ENCODE data around the gene ACTL8. TPM values are rescaled to one million over a fixed set of nuclear protein-coding genes. Genes with fewer than 3 reads are reported as not detected.
A peak's percentile ranks its signal among the peaks of the same experiment; 100 is the strongest.

The ACTL8 gene
- polyA plus RNA-seq, 1 donor (not counting 4 experiments of a cell fraction or from before 2014, with no cell fraction given) = not detected

- H2AFZ ChIP-seq (ENCODE audit: control insufficient read depth, low read length) = no peak overlapping the region
- dilution Hi-C loops (cut with MboI; ENCODE audit: extremely low pct_ligation_motif_present, low sequenced_read_pairs) = no loop called here
- no peak overlapping the region for H3K27ac ChIP-seq (ENCODE audit: control insufficient read depth, insufficient read depth, low read length)
- no peak overlapping the region for H3K4me2 ChIP-seq (ENCODE audit: control insufficient read depth, extremely low read depth, insufficient read depth, low read depth, low read length)
- no peak for DNase-seq (ENCODE audit: low read depth, low spot score)
- no peaks in the 10 kb centered on the region for H3K4me1 ChIP-seq (ENCODE audit: control insufficient read depth, extremely low read depth, insufficient read depth, low read length)
- H4K20me1 ChIP-seq (ENCODE audit: control insufficient read depth, extremely low read depth, insufficient read depth, low read length) = no peaks in the 10 kb centered on the region
- no peak overlapping the region for H3K9ac ChIP-seq (ENCODE audit: control insufficient read depth, extremely low read depth, insufficient read depth, low read length)
- H3K9me3 ChIP-seq (ENCODE audit: control insufficient read depth, low read depth, low read length) = no peaks in the 10 kb centered on the region
- no peak overlapping the region for H3K4me3 ChIP-seq (ENCODE audit: control insufficient read depth in 2 of 3, extremely low read depth in 1 of 3, insufficient read depth in 2 of 3, low read depth in 1 of 3, low read length in 3 of 3)
- FAIRE-seq = no peak
- H3K36me3 ChIP-seq (ENCODE audit: control insufficient read depth in 2 of 2, extremely low read depth in 1 of 2, insufficient read depth in 2 of 2, low read length in 2 of 2) = no peaks in the 10 kb centered on the region
- no peaks in the 10 kb centered on the region for H3K9me1 ChIP-seq (ENCODE audit: control insufficient read depth, extremely low read depth, insufficient read depth, low read length)
- no peaks in the 10 kb centered on the region for H3K27me3 ChIP-seq (ENCODE audit: control insufficient read depth, extremely low read depth, insufficient read depth, low read length)
- TF ChIP-seq EZH2 (IDR thresholded peaks at IDR 0.05; ENCODE audit: low read length) = no peak
- TF ChIP-seq CTCF (optimal IDR thresholded peaks at IDR 0.05 in 1 of 3, IDR thresholded peaks at IDR 0.05 in 1 of 3, conservative IDR thresholded peaks at IDR 0.05 in 1 of 3; ENCODE audit: extremely low read depth in 1 of 3, insufficient read depth in 2 of 3, low read length in 3 of 3) = peak in 1 of 3 experiments; percentile 8
- H3K79me2 ChIP-seq (ENCODE audit: control insufficient read depth, insufficient read depth, low read length) = no peaks in the 10 kb centered on the region
These were observed 94.1 kb downstream of the ACTL8 start for GRCh38 chr1:17849216-17849615.

- no peak for DNase-seq (ENCODE audit: low read depth, low spot score)
- no peaks in the 10 kb centered on the region for H3K9me3 ChIP-seq (ENCODE audit: control insufficient read depth, low read depth, low read length)
- no peaks in the 10 kb centered on the region for H3K9me1 ChIP-seq (ENCODE audit: control insufficient read depth, extremely low read depth, insufficient read depth, low read length)
- FAIRE-seq = no peak
- H3K4me3 ChIP-seq (ENCODE audit: control insufficient read depth in 2 of 3, extremely low read depth in 1 of 3, insufficient read depth in 2 of 3, low read depth in 1 of 3, low read length in 3 of 3) = no peak overlapping the region
- H3K4me1 ChIP-seq (ENCODE audit: control insufficient read depth, extremely low read depth, insufficient read depth, low read length) = no peaks in the 10 kb centered on the region
- H3K36me3 ChIP-seq (ENCODE audit: control insufficient read depth in 2 of 2, extremely low read depth in 1 of 2, insufficient read depth in 2 of 2, low read length in 2 of 2) = no peaks in the 10 kb centered on the region
- H3K27me3 ChIP-seq (ENCODE audit: control insufficient read depth, extremely low read depth, insufficient read depth, low read length) = no peaks in the 10 kb centered on the region
- H3K9ac ChIP-seq (ENCODE audit: control insufficient read depth, extremely low read depth, insufficient read depth, low read length) = no peak overlapping the region
- dilution Hi-C loops (cut with MboI; ENCODE audit: extremely low pct_ligation_motif_present, low sequenced_read_pairs) = no loop called here
- no peaks in the 10 kb centered on the region for H4K20me1 ChIP-seq (ENCODE audit: control insufficient read depth, extremely low read depth, insufficient read depth, low read length)
- no peak for TF ChIP-seq CTCF (optimal IDR thresholded peaks at IDR 0.05 in 1 of 3, IDR thresholded peaks at IDR 0.05 in 1 of 3, conservative IDR thresholded peaks at IDR 0.05 in 1 of 3; ENCODE audit: extremely low read depth in 1 of 3, insufficient read depth in 2 of 3, low read length in 3 of 3)
- no peak for TF ChIP-seq EZH2 (IDR thresholded peaks at IDR 0.05; ENCODE audit: low read length)
- no peaks in the 10 kb centered on the region for H3K79me2 ChIP-seq (ENCODE audit: control insufficient read depth, insufficient read depth, low read length)
- H3K27ac ChIP-seq (ENCODE audit: control insufficient read depth, insufficient read depth, low read length) = no peak overlapping the region
- H2AFZ ChIP-seq (ENCODE audit: control insufficient read depth, low read length) = no peak overlapping the region
- no peak overlapping the region for H3K4me2 ChIP-seq (ENCODE audit: control insufficient read depth, extremely low read depth, insufficient read depth, low read depth, low read length)
These were observed 95.9 kb downstream of the ACTL8 start for GRCh38 chr1:17851056-17851455.

Measured in keratinocyte (primary cell).